ENCODE results near the gene ABCA12. TPM values are rescaled to one million over a fixed set of nuclear protein-coding genes. Genes with fewer than 3 reads are reported as not detected.

Gene ABCA12
- total and polyA plus RNA-seq, 2 of the 8 experiments (the other 6 are each of a cell fraction or from before 2014, with no cell fraction given): not detected

DNA sequence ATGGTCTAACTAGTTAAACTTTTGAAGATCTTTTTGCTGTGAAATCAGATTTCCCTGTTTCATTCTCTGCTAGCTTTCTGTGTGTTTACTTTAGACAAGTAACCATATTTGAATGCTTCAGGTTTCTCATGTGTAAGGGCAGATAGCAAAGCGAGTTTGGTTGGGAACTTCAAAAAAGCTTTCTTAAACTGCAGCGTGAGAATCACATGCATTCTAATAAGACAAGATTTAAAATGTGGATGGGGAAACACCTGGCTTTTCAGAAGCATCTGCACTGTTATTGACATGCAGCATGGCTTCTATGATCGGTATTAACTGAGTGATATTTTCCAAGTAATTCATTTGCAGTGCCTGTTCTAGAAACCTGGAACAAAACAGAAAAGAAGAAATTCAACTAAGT is 119.3 kb downstream of the ABCA12 start:
- Histone ChIP-seq H3K4me3 (ENCODE audit: extremely low read depth in 1 of 4, insufficient read depth in 2 of 4, low read depth in 3 of 4, low read length in 4 of 4) (no peak overlapping the region), H3K4me1 (replicated peaks in 1 of 4; ENCODE audit: control insufficient read depth in 3 of 4, insufficient read depth in 4 of 4, low read length in 3 of 4) (no peaks in the 10 kb centered on the region; a peak in 1 of 7 replicates), H3K4ac (replicated peaks; ENCODE audit: insufficient read length, low read depth, low read length) (no peak overlapping the region), H2BK12ac (ENCODE audit: low read depth, low read length) (no peak overlapping the region), H3K27me3 (replicated peaks in 1 of 4; ENCODE audit: control insufficient read depth in 3 of 4, extremely low read depth in 1 of 4, insufficient read depth in 3 of 4, low read length in 3 of 4) (no peaks in the 10 kb centered on the region), H3K9ac (replicated peaks in 1 of 4; ENCODE audit: extremely low read depth in 1 of 4, low read depth in 3 of 4, low read length in 3 of 4) (no peak overlapping the region), H3K18ac (ENCODE audit: extremely low read depth, low read length) (no peak overlapping the region), H4K5ac (ENCODE audit: insufficient read length, low read depth, low read length) (no peak overlapping the region), H4K91ac (replicated peaks; ENCODE audit: insufficient read length, low read length) (no peak overlapping the region), H3K79me1 (ENCODE audit: low read depth, low read length) (no peaks in the 10 kb centered on the region), H3K14ac (ENCODE audit: insufficient read length) (no peak overlapping the region), H2BK5ac (ENCODE audit: low read depth, low read length) (no peak overlapping the region), H3K4me2 (ENCODE audit: insufficient read depth in 1 of 2, low read depth in 2 of 2, low read length in 2 of 2) (no peak overlapping the region), H2BK120ac (replicated peaks; ENCODE audit: low read depth, low read length) (no peak overlapping the region), H2AK5ac (ENCODE audit: low read depth, low read length) (no peak overlapping the region), H3K36me3 (ENCODE audit: control insufficient read depth in 2 of 4, insufficient read depth in 4 of 4, low read length in 3 of 4) (no peaks in the 10 kb centered on the region), H3K56ac (replicated peaks; ENCODE audit: insufficient read length, low read depth, low read length) (no peak overlapping the region), H4K8ac (ENCODE audit: extremely low read depth, insufficient read depth, low read length) (no peak overlapping the region), H4K20me1 (replicated peaks in 1 of 2; ENCODE audit: control insufficient read depth in 1 of 2, insufficient read depth in 2 of 2, low read length in 2 of 2) (no peaks in the 10 kb centered on the region), H3K23ac (ENCODE audit: insufficient read length) (no peak overlapping the region), H2BK20ac (ENCODE audit: low read length) (no peak overlapping the region), H3K9me3 (ENCODE audit: insufficient read depth in 2 of 2, low read depth in 1 of 2, low read length in 1 of 2) (no peaks in the 10 kb centered on the region), H3K23me2 (ENCODE audit: low read depth, low read length) (no peaks in the 10 kb centered on the region), H2BK15ac (ENCODE audit: low read length) (no peak overlapping the region), H2AFZ (ENCODE audit: low read length) (no peak overlapping the region), H3K27ac (ENCODE audit: low read depth, low read length) (no peak overlapping the region), H3K79me2 (ENCODE audit: control insufficient read depth in 1 of 2, insufficient read depth in 2 of 2, low read length in 2 of 2) (no peaks in the 10 kb centered on the region)
- CTCF ChIA-PET (ENCODE audit: partially characterized antibody): no interaction called here
- POLR2A ChIA-PET (ENCODE audit: partially characterized antibody): no interaction called here
- FAIRE-seq (no peak), DNase-seq (ENCODE audit: low read depth in 1 of 2, low spot score in 2 of 2) (no peak)
- WGBS, 2 experiments (ENCODE audit: extremely low coverage in 1 of 2, insufficient coverage in 1 of 2, insufficient read length in 1 of 2, insufficient replicate concordance in 2 of 2, low coverage in 1 of 2, low lambda C conversion rate in 2 of 2, missing lambda C conversion rate in 1 of 2): 85% methylated on average over 3 of the region's 3 CpGs; no CpG with 5 or more reads in 1 of the 2 experiments
- TF ChIP-seq TCF12 (IDR thresholded peaks at IDR 0.05; ENCODE audit: low read depth, low read length): no peak
- TF ChIP-seq EGR1 (IDR thresholded peaks at IDR 0.05; ENCODE audit: borderline replicate concordance, low read depth, low read length): no peak
- no peak for TF ChIP-seq SP4 (IDR thresholded peaks at IDR 0.05; ENCODE audit: low read length)
- no peak for TF ChIP-seq E2F6 (IDR thresholded peaks at IDR 0.05)
- TF ChIP-seq CREB1 (IDR thresholded peaks at IDR 0.05): no peak
- no peak for TF ChIP-seq EZH2 (IDR thresholded peaks at IDR 0.05; ENCODE audit: low read depth, low read length, severe bottlenecking)
- no peak for TF ChIP-seq RFX5 (IDR thresholded peaks at IDR 0.05; ENCODE audit: borderline replicate concordance, low read depth, low read length)
- no peak for TF ChIP-seq CTCF (IDR thresholded peaks at IDR 0.05; ENCODE audit: control extremely low read depth in 1 of 3, insufficient read depth in 1 of 3, low read depth in 1 of 3, low read length in 3 of 3)
- TF ChIP-seq NRF1 (IDR thresholded peaks at IDR 0.05; ENCODE audit: low read depth, low read length): no peak
- TF ChIP-seq HDAC2 (IDR thresholded peaks at IDR 0.05; ENCODE audit: borderline replicate concordance in 1 of 2, low read depth in 2 of 2, low read length in 2 of 2): no peak
- no peak for TF ChIP-seq CHD1 (IDR thresholded peaks at IDR 0.05; ENCODE audit: low read depth, low read length)
- no peak for TF ChIP-seq CHD2 (IDR thresholded peaks at IDR 0.05; ENCODE audit: low read length)
